WI38 (cell line): ENCODE measurements around the gene LCN6.
"Not testable (repeated sequence)": the region's sequence is repeated elsewhere in the genome, so short reads cannot be mapped to it uniquely, and the experiment has no call there.

Experiments used
- H3K4me3 ChIP-seq: 2 replicates; pipeline ENCODE4 v1.5.1; 2011; ENCODE audit warnings: low read depth, mild to moderate bottlenecking, control low read depth, low read length
- TF ChIP-seq, protein P1 (sequence below): IDR thresholded peaks from 2 replicates; pipeline ENCODE4 v1.5.1; 2012; ENCODE audit warnings: low read depth, mild to moderate bottlenecking, control low read depth, low read length

LCN6 gene

GRCh38 chr9:136764301-136764891, 16.1 kb upstream of the LCN6 start, which contains the start of gene LCN15:
Gene LCN15 (minus strand): TSS chr9:136764518. CDS start chr9:136764488, 30 bp downstream.
- TF ChIP-seq, protein P1, sequence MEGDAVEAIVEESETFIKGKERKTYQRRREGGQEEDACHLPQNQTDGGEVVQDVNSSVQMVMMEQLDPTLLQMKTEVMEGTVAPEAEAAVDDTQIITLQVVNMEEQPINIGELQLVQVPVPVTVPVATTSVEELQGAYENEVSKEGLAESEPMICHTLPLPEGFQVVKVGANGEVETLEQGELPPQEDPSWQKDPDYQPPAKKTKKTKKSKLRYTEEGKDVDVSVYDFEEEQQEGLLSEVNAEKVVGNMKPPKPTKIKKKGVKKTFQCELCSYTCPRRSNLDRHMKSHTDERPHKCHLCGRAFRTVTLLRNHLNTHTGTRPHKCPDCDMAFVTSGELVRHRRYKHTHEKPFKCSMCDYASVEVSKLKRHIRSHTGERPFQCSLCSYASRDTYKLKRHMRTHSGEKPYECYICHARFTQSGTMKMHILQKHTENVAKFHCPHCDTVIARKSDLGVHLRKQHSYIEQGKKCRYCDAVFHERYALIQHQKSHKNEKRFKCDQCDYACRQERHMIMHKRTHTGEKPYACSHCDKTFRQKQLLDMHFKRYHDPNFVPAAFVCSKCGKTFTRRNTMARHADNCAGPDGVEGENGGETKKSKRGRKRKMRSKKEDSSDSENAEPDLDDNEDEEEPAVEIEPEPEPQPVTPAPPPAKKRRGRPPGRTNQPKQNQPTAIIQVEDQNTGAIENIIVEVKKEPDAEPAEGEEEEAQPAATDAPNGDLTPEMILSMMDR, result no peak
- H3K4me3 ChIP-seq, result no peak within 1 kb of the TSS

GRCh38 chr9:136763649-136764035, 15.3 kb upstream of the LCN6 start:
- no peak overlapping the region for H3K4me3 ChIP-seq
- TF ChIP-seq, protein P1, result no peak

- H3K4me3 ChIP-seq, result no peak overlapping the region
- TF ChIP-seq, protein P1, result no peak
Measured at GRCh38 chr9:136762915-136763648, 14.8 kb upstream of the LCN6 start.

DNA sequence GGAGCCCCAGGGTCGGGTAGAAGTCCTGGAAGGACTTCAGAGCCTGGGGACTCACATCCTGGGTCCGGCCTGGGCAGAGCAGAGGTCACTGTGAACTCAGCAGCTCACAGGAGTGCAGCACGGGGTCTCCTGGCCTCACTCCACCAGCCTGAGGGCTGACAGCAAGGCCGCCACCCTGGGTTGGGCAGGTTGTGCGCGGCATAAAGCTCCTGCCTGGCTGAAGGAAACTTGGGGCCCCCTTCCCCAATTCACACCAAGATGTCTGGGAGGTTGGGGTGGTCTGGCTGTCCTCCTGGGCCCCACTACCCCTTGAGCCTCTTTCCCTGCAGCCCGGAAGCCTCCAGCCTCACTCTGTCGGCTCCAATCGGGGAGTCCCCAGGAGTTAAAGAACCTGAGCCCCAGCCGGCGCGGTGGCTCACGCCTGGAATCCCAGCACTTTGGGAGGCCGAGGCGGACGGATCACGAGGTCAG, 13.9 kb upstream of the LCN6 start:
- TF ChIP-seq, protein P1, result no peak
- no peak overlapping the region for H3K4me3 ChIP-seq

GRCh38 chr9:136761545-136761981, 13.2 kb upstream of the LCN6 start:
- TF ChIP-seq, protein P1, result no peak
- no peak overlapping the region for H3K4me3 ChIP-seq

- TF ChIP-seq, protein P1, result peak; percentile 82
- not testable (repeated sequence) for H3K4me3 ChIP-seq
Measured at GRCh38 chr9:136760834-136761544, 12.7 kb upstream of the LCN6 start.
